GM19035 (cell line): ENCODE results near the gene RBCK1.
"Not testable (repeated sequence)": the region's sequence is repeated elsewhere in the genome, so short reads cannot be mapped to it uniquely, and the experiment has no call there.

ENCODE experiments used
- ATAC-seq: cut with Tn5 transposase; IDR thresholded peaks from one replicate; pipeline ENCODE4 v1.9.1; 2021; ENCODE audit not compliant: unreplicated experiment

RBCK1 gene

GRCh38 chr20:375265-375889 is 32.7 kb upstream of the RBCK1 start:
- no peak for ATAC-seq

DNA sequence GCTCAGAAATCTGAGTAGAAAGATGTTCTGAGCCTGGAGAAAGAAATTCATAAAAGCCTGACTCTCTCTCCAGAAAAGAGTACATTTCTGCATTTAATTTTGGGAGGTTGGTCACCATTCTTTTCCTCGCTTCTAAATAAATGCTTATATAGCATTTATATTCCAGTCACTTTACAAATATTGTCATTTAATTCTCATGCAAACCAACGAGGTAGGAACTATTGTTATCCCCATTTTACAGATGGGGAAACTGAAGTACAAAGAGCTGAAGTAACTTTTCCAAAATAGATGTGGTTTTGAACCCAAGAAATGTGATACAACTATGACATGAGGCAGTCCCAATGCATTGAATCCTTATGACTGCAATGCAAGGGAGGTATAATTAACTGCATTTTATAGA is 32.0 kb upstream of the RBCK1 start:
- no peak for ATAC-seq

DNA sequence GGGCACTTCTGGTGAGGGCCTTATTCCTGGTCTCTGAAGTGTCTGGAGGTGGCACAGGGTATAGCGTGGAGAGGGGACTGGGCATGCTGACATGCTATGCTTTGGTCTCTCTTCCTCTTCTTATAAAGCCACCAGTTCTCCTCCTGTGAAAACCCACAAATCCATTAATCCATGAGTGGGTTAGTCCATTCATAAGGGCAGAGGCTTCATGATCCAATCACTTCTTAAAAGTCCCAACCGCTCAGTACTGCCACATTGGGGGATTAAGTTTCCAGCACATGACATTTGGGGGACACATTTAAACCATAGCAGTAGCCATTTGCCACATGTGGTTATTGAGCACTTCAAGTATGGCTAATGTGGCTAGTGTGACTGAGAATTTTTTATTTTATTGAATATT is 31.3 kb upstream of the RBCK1 start:
- ATAC-seq: no peak

DNA sequence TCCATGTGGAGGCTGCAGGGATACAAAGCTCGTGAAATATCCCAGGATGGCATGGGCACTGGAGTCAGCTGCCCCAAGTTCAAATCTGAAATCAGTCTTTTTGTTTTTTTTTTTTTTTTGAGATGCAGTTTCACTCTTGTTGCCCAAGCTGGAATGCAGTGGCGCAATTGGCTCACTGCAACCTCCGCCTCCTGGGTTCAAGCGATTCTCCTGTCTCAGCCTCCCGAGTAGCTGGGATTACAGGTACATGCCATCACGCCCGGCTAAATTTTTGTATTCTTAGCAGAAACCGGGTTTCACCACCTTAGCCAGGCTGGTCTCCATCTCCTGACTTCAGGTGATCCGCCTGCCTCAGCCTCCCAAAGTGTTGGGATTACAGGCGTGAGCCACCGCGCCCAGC is 30.5 kb upstream of the RBCK1 start:
- ATAC-seq: not testable (repeated sequence)

- ATAC-seq: no peak
Observed at GRCh38 chr20:378961-379336, 29.1 kb upstream of the RBCK1 start.

- peak; percentile 63 for ATAC-seq
Observed at GRCh38 chr20:380763-381580, 27.1 kb upstream of the RBCK1 start.

DNA sequence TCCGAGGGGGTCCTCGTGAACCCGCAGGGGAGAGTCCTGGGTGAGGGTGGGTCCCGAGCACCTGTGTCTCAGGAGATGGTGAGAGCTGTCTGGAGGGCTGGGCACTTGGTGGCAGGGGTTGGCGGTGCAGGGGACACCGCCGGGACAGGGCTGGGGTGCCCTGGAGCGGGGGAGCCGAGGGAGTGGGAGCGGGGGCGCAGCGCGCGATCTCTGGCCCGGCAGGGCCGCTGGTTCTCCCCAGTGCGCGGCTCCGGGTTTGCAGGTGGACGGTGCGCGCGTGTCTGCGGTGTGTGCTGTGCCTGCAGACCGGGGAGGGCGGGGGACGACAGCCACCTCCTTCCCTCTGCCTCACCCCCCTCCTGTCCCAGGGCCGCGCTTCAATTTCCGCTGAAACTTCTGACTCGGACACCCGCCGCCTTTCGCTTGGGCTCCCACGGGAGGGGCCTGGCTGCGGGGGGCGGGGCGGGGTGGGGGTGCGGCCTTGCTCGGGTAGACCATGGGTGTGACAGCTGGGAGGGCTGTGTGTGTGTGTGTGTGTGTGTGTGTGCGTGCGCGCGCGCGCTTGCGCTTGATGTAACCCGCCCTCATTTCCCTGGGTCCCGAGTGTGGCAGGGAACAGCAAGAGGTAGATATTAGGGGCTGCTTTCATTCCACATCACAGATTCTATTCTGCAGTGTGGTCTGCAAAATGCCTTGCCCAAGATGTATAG is 26.4 kb upstream of the RBCK1 start:
- ATAC-seq: peak; percentile 63

- no peak for ATAC-seq
Observed at GRCh38 chr20:382291-383115, 25.6 kb upstream of the RBCK1 start.

GRCh38 chr20:383889-384288 is 24.2 kb upstream of the RBCK1 start:
- no peak for ATAC-seq

DNA sequence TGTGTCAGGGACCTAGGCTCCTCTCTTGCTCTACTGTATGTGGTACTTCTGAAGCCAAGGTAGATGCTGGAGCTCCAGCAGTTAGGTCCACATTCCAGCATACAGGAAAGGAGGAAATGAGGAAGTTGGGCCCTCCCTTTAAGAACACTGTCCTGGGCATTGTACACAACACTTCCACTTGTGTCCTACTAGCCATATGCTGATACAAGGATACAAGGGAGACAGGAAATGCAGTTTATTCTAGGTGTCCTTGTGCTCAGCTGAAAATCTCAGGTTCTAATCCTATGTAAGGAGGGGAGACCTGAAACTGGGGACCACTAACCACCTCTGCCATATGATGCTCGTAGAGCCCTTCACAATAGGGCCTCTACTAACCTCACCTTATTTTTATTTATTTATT is 23.4 kb upstream of the RBCK1 start:
- no peak for ATAC-seq

GRCh38 chr20:385448-385847 is 22.7 kb upstream of the RBCK1 start:
- ATAC-seq: no peak

DNA sequence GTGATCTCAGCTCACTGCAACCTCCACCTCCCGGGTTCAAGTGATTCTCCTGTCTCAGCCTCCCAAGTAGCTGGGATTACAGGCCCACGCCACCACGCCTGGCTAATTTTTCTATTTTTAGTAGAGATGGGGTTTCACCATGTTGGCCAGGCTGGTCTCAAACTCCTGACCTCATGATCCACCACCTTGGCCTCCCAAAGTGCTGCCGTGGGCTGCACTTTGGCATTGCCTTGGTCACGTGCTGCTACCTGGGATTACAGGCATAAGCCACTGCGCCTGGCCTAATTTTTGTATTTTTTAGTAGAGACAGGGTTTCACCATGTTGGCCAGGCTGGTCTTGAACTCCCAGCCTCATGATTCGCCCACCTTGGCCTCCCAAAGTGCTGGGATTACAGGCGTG is 21.5 kb upstream of the RBCK1 start:
- not testable (repeated sequence) for ATAC-seq

DNA sequence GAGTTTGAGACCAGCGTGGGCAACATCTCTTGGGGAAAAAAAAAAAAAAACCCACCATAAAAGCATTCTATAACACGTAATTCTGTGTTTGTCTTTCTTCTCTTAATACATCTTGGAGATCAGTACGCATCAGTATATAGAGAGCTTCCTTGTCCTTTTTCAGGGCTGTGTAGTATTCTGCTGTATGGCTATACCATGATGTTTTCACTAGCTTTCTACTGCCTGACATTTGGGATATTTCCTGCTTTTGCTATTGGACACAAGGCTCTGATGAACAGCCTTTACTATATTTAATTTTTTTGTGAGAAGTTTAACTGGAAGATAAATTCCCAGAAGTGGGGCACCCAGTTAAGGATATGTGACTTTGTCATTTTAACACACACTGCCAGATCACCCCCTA is 20.6 kb upstream of the RBCK1 start:
- no peak for ATAC-seq

DNA sequence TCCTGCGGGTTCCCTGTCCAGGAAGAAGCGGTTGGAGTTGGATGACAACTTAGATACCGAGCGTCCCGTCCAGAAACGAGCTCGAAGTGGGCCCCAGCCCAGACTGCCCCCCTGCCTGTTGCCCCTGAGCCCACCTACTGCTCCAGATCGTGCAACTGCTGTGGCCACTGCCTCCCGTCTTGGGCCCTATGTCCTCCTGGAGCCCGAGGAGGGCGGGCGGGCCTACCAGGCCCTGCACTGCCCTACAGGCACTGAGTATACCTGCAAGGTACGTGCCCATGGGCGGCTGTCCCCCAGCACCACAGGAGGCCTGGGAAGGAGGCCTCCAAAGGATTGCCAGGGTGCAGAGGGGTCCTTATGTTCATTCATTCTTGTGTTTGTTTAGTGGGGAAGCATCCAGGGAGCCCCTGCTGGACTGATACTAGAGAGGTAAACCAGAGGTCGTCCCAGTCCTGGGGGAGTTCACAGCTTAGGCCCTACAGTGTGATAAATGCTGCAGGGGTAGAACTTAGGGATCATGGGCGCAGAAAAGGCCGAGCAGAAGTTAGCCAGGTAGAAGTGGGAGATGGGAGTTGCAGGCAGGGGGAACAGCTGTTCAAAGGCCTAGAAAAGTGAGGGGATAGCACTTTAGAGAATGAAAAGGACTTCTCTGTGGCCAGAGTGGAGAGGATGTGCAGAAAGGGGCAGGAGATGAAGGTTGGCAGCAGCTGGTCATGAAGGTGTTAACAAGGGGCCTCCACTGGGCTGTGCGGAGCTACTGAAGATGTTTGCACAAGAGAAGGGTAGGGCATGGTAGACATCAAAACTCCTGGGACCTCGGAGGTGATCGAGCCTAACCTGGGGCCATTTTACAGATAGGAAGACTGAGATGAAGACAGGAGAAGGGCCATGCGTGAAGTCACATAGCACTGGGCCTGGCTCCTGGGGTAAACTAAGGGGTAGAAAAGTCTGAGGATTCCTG is 19.8 kb upstream of the RBCK1 start:
- no peak for ATAC-seq

DNA sequence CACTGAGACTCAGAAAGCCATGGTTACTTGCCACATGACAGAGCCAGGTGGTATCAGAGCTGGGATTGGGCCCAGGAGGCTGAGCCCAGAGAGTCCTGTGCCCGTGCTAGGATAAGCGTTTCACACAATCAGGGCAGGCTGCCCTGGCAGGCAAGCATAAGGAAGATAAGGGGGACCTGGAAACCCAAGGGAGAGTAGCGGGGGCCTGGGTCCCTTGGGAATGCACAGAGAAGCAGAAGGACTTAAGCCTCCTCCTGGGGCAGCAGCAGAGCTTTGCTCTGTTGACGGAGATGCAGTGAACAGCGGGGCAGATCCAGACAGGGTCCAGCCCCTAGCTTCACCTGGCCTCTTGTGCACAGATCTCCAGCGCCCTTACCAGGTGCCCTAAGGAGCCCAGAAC is 18.9 kb upstream of the RBCK1 start:
- ATAC-seq: no peak

- ATAC-seq: no peak
Observed at GRCh38 chr20:391041-391711, 16.9 kb upstream of the RBCK1 start.

DNA sequence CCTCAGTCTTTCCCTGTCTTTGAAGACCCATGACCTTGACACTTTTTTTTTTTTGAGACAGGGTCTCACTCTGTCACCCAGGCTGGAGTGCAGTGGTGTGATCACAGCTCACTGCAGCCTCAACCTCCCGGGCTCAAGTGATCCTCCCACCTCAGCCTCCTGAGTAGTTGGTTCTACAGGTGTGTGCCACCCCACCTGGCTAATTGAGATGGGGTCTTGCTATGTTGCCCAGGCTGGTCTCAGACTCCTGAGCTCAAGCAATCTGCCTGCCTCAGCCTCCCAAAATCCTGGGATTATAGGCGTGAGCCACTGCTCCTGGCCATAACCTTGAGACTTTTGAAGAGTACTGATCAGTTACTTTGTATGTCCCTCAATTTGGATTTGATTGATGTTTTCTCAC is 14.8 kb upstream of the RBCK1 start:
- not testable (repeated sequence) for ATAC-seq

GRCh38 chr20:396252-396618 is 11.9 kb upstream of the RBCK1 start:
- no peak for ATAC-seq

- ATAC-seq: no peak
Observed at GRCh38 chr20:396619-397431, 11.3 kb upstream of the RBCK1 start.
